DND-41 (cell line): Measurements from ENCODE around the gene OLFM3.

Source experiments
- EZH2 ChIP-seq: IDR thresholded peaks from 3 replicates; pipeline ENCODE4 v1.6.1; 2012; ENCODE audit warnings: borderline replicate concordance, low read depth, mild to moderate bottlenecking, moderate library complexity, low read length, inconsistent platforms; ENCODE audit not compliant: severe bottlenecking
- TF ChIP-seq, protein P1 (sequence below): IDR thresholded peaks from 2 replicates; pipeline ENCODE4 v1.5.1; 2012; ENCODE audit warnings: borderline replicate concordance, low read length, moderate library complexity, mild to moderate bottlenecking; ENCODE audit not compliant: poor library complexity, severe bottlenecking; ENCODE audit errors: extremely low read depth

DNA sequence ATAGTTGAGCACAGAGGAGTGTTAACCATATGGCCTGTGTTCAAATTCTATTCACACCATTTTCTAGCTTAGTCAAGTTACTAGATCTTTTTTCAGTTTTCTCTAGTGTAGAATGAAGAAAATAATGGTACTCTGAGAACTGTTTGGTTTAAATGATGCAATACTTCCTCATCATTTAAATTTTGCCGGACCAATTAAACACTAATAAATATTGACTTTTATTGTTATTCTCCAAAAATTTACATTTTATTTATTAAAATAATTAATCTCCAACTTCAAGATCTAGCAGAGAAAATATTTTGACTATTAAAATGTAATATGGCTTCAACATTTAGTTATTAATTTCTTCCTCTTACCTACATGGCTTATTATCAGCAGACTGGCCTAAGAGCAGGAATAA is 123.1 kb downstream of the OLFM3 start:
- TF ChIP-seq, protein P1, sequence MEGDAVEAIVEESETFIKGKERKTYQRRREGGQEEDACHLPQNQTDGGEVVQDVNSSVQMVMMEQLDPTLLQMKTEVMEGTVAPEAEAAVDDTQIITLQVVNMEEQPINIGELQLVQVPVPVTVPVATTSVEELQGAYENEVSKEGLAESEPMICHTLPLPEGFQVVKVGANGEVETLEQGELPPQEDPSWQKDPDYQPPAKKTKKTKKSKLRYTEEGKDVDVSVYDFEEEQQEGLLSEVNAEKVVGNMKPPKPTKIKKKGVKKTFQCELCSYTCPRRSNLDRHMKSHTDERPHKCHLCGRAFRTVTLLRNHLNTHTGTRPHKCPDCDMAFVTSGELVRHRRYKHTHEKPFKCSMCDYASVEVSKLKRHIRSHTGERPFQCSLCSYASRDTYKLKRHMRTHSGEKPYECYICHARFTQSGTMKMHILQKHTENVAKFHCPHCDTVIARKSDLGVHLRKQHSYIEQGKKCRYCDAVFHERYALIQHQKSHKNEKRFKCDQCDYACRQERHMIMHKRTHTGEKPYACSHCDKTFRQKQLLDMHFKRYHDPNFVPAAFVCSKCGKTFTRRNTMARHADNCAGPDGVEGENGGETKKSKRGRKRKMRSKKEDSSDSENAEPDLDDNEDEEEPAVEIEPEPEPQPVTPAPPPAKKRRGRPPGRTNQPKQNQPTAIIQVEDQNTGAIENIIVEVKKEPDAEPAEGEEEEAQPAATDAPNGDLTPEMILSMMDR = no peak
- TF ChIP-seq EZH2 = no peak
